ENCODE data around the gene SORCS2.

- TF ChIP-seq, protein P1, sequence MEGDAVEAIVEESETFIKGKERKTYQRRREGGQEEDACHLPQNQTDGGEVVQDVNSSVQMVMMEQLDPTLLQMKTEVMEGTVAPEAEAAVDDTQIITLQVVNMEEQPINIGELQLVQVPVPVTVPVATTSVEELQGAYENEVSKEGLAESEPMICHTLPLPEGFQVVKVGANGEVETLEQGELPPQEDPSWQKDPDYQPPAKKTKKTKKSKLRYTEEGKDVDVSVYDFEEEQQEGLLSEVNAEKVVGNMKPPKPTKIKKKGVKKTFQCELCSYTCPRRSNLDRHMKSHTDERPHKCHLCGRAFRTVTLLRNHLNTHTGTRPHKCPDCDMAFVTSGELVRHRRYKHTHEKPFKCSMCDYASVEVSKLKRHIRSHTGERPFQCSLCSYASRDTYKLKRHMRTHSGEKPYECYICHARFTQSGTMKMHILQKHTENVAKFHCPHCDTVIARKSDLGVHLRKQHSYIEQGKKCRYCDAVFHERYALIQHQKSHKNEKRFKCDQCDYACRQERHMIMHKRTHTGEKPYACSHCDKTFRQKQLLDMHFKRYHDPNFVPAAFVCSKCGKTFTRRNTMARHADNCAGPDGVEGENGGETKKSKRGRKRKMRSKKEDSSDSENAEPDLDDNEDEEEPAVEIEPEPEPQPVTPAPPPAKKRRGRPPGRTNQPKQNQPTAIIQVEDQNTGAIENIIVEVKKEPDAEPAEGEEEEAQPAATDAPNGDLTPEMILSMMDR (IDR thresholded peaks at IDR 0.05), result no peak
- no peak for TF ChIP-seq POLR2A (IDR thresholded peaks at IDR 0.05)
Observed at GRCh38 chr4:7414736-7415510, 222.6 kb downstream of the SORCS2 start.
